A549 (cell line): ENCODE results near the gene NKD1. TPM values are rescaled to one million over a fixed set of nuclear protein-coding genes. Genes with fewer than 3 reads are reported as not detected.

Experiments
- ATAC-seq, 2 experiments: fragments of 200-7000 bp in 1 of 2; fragments of >200 bp in 1 of 2; cut with Nextera tagmentation in 1 of 2; cut with Tn5 transposase in 1 of 2; 3 replicates each; pipeline versions ENCODE4 v1.8.0 to v1.9.1; 2018 to 2020; ENCODE audit warnings: mild to moderate bottlenecking in 1 of 2, moderate library complexity in 1 of 2
- CTCF ChIA-PET: fragments of 300-600 bp; sonication (Branson Sonifier 250); formaldehyde crosslinking; extraction: SDS; loops from one replicate; lab custom pipeline; 2021; ENCODE audit warnings: antibody characterized with exemption, inconsistent platforms; lab: Yijun Ruan, JAX
- POLR2A ChIA-PET: fragments of 350-600 bp; formaldehyde crosslinking; extraction: SDS; loops from one replicate; lab custom pipeline; 2021; ENCODE audit warnings: antibody characterized with exemption, inconsistent platforms; lab: Yijun Ruan, JAX
- DNase-seq, 2 experiments: peaks; one replicate each; pipeline versions ENCODE4 v3.0.0 to v3.0.0-alpha.2; 2011 to 2016; ENCODE audit warnings: low read depth in 1 of 2, low spot score in 1 of 2
- FAIRE-seq: peaks from 2 replicates; lab custom pipeline; 2011; peaks lifted over from hg19 to GRCh38; lab: Jason Lieb, UNC
- H3K27ac ChIP-seq, 2 experiments: fragments of >200 bp; sonication (Bioruptor Twin); formaldehyde crosslinking; 3 replicates each; pipeline ENCODE4 v1.5.1; 2016 to 2017
- H3K4me1 ChIP-seq: fragments of >200 bp; sonication (Bioruptor Twin); formaldehyde crosslinking; 3 replicates; pipeline ENCODE4 v1.6.1; 2016
- H3K4me2 ChIP-seq: fragments of >200 bp; sonication (Bioruptor Twin); formaldehyde crosslinking; 3 replicates; pipeline ENCODE4 v1.6.1; 2016
- H3K4me3 ChIP-seq: fragments of >200 bp; sonication (Bioruptor Twin); formaldehyde crosslinking; 3 replicates; pipeline ENCODE4 v1.5.1; 2016
- H3K9me3 ChIP-seq: fragments of >200 bp; sonication (Bioruptor Twin); formaldehyde crosslinking; 3 replicates; pipeline ENCODE4 v1.6.1; 2016
- CBX2 ChIP-seq: fragments of 200-600 bp; sonication (generic); IDR thresholded peaks from 2 replicates; pipeline ENCODE4 v1.6.1; 2016; ENCODE audit warnings: low read depth, mild to moderate bottlenecking, borderline replicate concordance
- CEBPB ChIP-seq, 2 experiments: fragments of >200 bp in 1 of 2; sonication (Bioruptor Twin) in 1 of 2; formaldehyde crosslinking in 1 of 2; IDR thresholded peaks; 2 replicates each; pipeline ENCODE4 v1.6.1; 2012 to 2016
- ESRRA ChIP-seq: fragments of 150-350 bp; IDR thresholded peaks from 2 replicates; pipeline ENCODE4 v1.6.1; 2014; ENCODE audit warnings: mild to moderate bottlenecking, low read length, borderline replicate concordance
- FOXS1 ChIP-seq: fragments of 250-450 bp; sonication (Bioruptor Pico); IDR thresholded peaks from 2 replicates; pipeline ENCODE4 v1.5.0; 2020; ENCODE audit warnings: mild to moderate bottlenecking, moderate library complexity
- HOXA7 ChIP-seq: fragments of 250-450 bp; sonication (Bioruptor Pico); IDR thresholded peaks from 2 replicates; pipeline ENCODE4 v1.5.0; 2020; ENCODE audit warnings: mild to moderate bottlenecking, moderate library complexity
- JUNB ChIP-seq: fragments of >200 bp; sonication (Bioruptor Twin); formaldehyde crosslinking; IDR thresholded peaks from 2 replicates; pipeline ENCODE4 v1.6.1; 2016
- MAFK ChIP-seq: fragments of 450-650 bp; IDR thresholded peaks from 2 replicates; pipeline ENCODE4 v1.6.1; 2014; ENCODE audit not compliant: partially characterized antibody
- NPAS2 ChIP-seq: fragments of 250-450 bp; sonication (Bioruptor Pico); IDR thresholded peaks from 2 replicates; pipeline ENCODE4 v1.8.0; 2022; ENCODE audit warnings: mild to moderate bottlenecking, moderate library complexity, borderline replicate concordance
- NR3C1 ChIP-seq: fragments of >200 bp; sonication (Bioruptor Twin); formaldehyde crosslinking; IDR thresholded peaks from 3 replicates; pipeline ENCODE4 v1.6.1; 2017
- PHF8 ChIP-seq: fragments of 200-600 bp; sonication (generic); IDR thresholded peaks from 2 replicates; pipeline ENCODE4 v1.6.1; 2016; ENCODE audit warnings: low read depth, mild to moderate bottlenecking, antibody characterized with exemption, moderate library complexity, borderline replicate concordance
- RAD21 ChIP-seq, 2 experiments: fragments of >200 bp in 1 of 2; sonication (Bioruptor Twin) in 1 of 2; formaldehyde crosslinking in 1 of 2; IDR thresholded peaks in 1 of 2; conservative IDR thresholded peaks in 1 of 2; 2 replicates in 1 of 2; 3 replicates in 1 of 2; pipeline ENCODE4 v1.6.1; 2012 to 2018; ENCODE audit warnings: inconsistent platforms in 1 of 2
- RARB ChIP-seq: fragments of 250-450 bp; sonication (Bioruptor Pico); IDR thresholded peaks from 2 replicates; pipeline ENCODE4 v1.8.0; 2021; ENCODE audit warnings: mild to moderate bottlenecking, moderate library complexity
- RFX5 ChIP-seq: fragments of 450-650 bp; IDR thresholded peaks from 2 replicates; pipeline ENCODE4 v1.7.1; 2014; ENCODE audit warnings: antibody characterized with exemption, mild to moderate bottlenecking, moderate library complexity
- RNF2 ChIP-seq: fragments of 200-600 bp; sonication (generic); IDR thresholded peaks from 2 replicates; pipeline ENCODE4 v1.6.1; 2016; ENCODE audit warnings: low read depth, mild to moderate bottlenecking, antibody characterized with exemption, moderate library complexity, borderline replicate concordance
- ZFP36 ChIP-seq: fragments of 450-650 bp; IDR thresholded peaks from 2 replicates; pipeline ENCODE4 v1.6.1; 2014; ENCODE audit warnings: borderline replicate concordance; ENCODE audit not compliant: partially characterized antibody
- ZNF302 ChIP-seq: fragments of 250-450 bp; sonication (Bioruptor Pico); IDR thresholded peaks from 2 replicates; pipeline ENCODE4 v1.9.0; 2021; ENCODE audit warnings: inconsistent platforms, mild to moderate bottlenecking, moderate library complexity
- WGBS: methylation state at CpG from one replicate; pipeline ENCODE4 v1.1.6; 2017; ENCODE audit errors: missing lambda C conversion rate; 5-methylcytosine and 5-hydroxymethylcytosine counted together
- polyA plus RNA-seq, 4 experiments: library from polyadenylated mRNA; depleted of rRNA in 3 of 4; stranded (reverse); fragments of >200 nt; fragmentation: RNase III in 1 of 4; extraction: RNeasy Plus Mini Kit Qiagen cat#74134 plus additional on column Dnase treatment in 1 of 4; gene quantifications; 2 replicates in 3 of 4; 3 replicates in 1 of 4; pipeline ENCODE4 v1.2.3, GENCODE V29; 2011 to 2017
- TF ChIP-seq, protein P1 (sequence below): IDR thresholded peaks from 2 replicates; pipeline ENCODE4 v1.6.1; 2012
- TF ChIP-seq, protein P2 (sequence below): fragments of 150-350 bp; IDR thresholded peaks from 2 replicates; pipeline ENCODE4 v1.6.1; 2014; ENCODE audit warnings: low read depth, mild to moderate bottlenecking, low read length
- TF ChIP-seq, protein P3 (sequence below): IDR thresholded peaks from 2 replicates; pipeline ENCODE4 v1.6.1; 2012
- TF ChIP-seq, protein P4 (sequence below): fragments of >200 bp; sonication (Bioruptor Twin); formaldehyde crosslinking; IDR thresholded peaks from 2 replicates; pipeline ENCODE4 v1.6.1; 2016
- TF ChIP-seq, protein P5 (sequence below): fragments of 450-650 bp; IDR thresholded peaks from 2 replicates; pipeline ENCODE4 v1.6.1; 2014; ENCODE audit warnings: antibody characterized with exemption
- TF ChIP-seq, protein P6 (sequence below): fragments of 250-450 bp; sonication (Bioruptor Pico); IDR thresholded peaks from 2 replicates; pipeline ENCODE4 v1.5.0; 2020; ENCODE audit warnings: low read depth, mild to moderate bottlenecking, moderate library complexity
- TF ChIP-seq, protein P7 (sequence below): fragments of 200-600 bp; sonication (generic); IDR thresholded peaks from 2 replicates; pipeline ENCODE4 v1.6.1; 2016; ENCODE audit warnings: antibody characterized with exemption, mild to moderate bottlenecking, moderate library complexity
- TF ChIP-seq, protein P8 (sequence below): fragments of >200 bp; sonication (Bioruptor Twin); formaldehyde crosslinking; IDR thresholded peaks from 3 replicates; pipeline ENCODE4 v1.5.1; 2016

Gene NKD1
- polyA plus RNA-seq, 2 of the 4 experiments (the other 2 are of a cell fraction): 0.10 to 0.19 TPM

DNA sequence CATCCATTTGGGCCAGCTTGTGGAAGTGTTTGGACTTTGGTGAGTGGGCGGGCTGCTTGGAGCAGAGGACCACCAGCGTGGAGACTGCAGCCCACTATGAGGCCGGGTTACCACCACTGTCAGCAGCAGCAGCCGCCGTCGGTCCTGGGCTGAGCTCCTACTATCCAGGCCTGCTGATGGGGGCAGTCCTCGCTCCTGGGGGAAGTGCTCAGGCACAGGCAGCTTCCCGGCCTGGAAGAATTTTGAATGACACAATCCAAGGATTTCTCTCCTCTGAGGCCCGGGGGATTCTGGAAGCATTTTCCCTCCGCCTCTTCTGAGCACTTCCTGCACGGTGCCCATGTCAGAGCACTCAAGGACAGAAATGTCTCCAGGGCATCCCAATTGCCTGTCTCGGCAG, 139.9 kb downstream of the NKD1 start (continued):
- TF ChIP-seq, protein P1, sequence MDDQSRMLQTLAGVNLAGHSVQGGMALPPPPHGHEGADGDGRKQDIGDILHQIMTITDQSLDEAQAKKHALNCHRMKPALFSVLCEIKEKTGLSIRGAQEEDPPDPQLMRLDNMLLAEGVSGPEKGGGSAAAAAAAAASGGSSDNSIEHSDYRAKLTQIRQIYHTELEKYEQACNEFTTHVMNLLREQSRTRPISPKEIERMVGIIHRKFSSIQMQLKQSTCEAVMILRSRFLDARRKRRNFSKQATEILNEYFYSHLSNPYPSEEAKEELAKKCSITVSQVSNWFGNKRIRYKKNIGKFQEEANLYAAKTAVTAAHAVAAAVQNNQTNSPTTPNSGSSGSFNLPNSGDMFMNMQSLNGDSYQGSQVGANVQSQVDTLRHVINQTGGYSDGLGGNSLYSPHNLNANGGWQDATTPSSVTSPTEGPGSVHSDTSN: no peak
- TF ChIP-seq ESRRA (no peak), FOXS1 (CRISPR knock-in tag) (no peak), JUNB (no peak), RARB (no peak), HOXA7 (CRISPR knock-in tag) (no peak), MAFK (no peak)
- TF ChIP-seq, protein P2, sequence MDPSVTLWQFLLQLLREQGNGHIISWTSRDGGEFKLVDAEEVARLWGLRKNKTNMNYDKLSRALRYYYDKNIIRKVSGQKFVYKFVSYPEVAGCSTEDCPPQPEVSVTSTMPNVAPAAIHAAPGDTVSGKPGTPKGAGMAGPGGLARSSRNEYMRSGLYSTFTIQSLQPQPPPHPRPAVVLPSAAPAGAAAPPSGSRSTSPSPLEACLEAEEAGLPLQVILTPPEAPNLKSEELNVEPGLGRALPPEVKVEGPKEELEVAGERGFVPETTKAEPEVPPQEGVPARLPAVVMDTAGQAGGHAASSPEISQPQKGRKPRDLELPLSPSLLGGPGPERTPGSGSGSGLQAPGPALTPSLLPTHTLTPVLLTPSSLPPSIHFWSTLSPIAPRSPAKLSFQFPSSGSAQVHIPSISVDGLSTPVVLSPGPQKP: no peak

DNA sequence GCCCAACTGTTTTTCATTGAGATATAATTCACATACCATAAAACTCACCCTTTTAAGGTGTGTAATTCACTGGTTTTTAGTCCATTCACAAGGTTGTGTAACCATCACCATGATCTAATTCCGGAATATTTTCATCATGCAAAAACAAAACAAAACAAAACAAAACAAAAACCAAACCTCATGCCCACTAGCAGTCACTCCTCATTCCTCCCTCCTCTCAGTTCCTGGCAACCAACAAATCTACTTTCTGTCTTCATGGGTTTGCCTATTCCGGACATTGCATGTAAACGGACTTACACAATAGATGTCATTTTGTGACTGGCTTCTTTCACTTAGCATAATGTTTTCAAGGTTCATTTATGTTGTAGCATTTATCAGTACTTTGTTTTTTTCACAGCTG, 140.7 kb downstream of the NKD1 start:
- DNase-seq (no peak), ATAC-seq (no peak)
- Histone ChIP-seq H3K4me1 (no peaks in the 10 kb centered on the region), H3K4me3 (no peak overlapping the region), H3K27ac (no peak overlapping the region)
- no peak for TF ChIP-seq RFX5
- no peak for TF ChIP-seq RAD21 (conservative IDR thresholded peaks at IDR 0.05 in 1 of 2, IDR thresholded peaks at IDR 0.05 in 1 of 2)
- no peak for TF ChIP-seq CBX2
- TF ChIP-seq NPAS2 (CRISPR knock-in tag): no peak
- no peak for TF ChIP-seq NR3C1
- TF ChIP-seq PHF8: no peak
- TF ChIP-seq, protein P3, sequence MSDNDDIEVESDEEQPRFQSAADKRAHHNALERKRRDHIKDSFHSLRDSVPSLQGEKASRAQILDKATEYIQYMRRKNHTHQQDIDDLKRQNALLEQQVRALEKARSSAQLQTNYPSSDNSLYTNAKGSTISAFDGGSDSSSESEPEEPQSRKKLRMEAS: no peak
- no peak for TF ChIP-seq RNF2
- TF ChIP-seq CEBPB (IDR thresholded peaks at IDR 0.05): no peak
- no peak for TF ChIP-seq HOXA7 (CRISPR knock-in tag)
- TF ChIP-seq, all 56 proteins: peak for 0
- CTCF ChIA-PET: no interaction called here
- no peak for FAIRE-seq
- WGBS: 45% methylated on average over 3 of the region's 3 CpGs
- Histone ChIP-seq H3K4me2 (no peak overlapping the region), H3K9me3 (no peaks in the 10 kb centered on the region)
- POLR2A ChIA-PET: no interaction called here

DNA sequence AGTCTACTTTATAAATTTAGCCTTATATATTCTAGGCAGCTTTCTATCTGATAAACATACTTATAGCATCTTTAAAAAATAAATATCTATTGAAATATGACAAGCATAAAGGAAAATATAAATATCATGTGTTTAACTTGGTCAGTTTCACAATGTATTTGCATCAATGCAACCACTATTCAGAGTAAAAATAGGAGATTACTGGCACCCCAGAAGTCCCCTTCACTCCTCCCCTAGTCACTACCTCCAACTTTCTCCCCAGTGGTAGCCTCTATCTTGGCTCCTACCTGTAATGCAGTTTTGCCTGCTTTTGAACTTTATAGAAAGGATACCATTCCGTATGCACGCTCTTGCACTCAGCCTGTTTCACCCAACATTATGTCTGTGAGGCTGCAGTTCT, 142.0 kb downstream of the NKD1 start:
- Histone ChIP-seq H3K4me3 (no peak overlapping the region), H3K9me3 (no peaks in the 10 kb centered on the region), H3K27ac (no peak overlapping the region), H3K4me2 (no peak overlapping the region), H3K4me1 (no peaks in the 10 kb centered on the region)
- POLR2A ChIA-PET: no interaction called here
- ATAC-seq (no peak), DNase-seq (no peak), FAIRE-seq (no peak)
- CTCF ChIA-PET: interaction anchor here (1.3 kb wide), 2 partner anchors 26 to 116 kb away, joined by 3 to 4 read pairs; no protein-coding TSS in a partner anchor
- 64% methylated on average over 2 of the region's 2 CpGs for WGBS
- TF ChIP-seq, protein P4, sequence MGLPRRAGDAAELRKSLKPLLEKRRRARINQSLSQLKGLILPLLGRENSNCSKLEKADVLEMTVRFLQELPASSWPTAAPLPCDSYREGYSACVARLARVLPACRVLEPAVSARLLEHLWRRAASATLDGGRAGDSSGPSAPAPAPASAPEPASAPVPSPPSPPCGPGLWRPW: no peak
- TF ChIP-seq, protein P1: no peak
- TF ChIP-seq, protein P5, sequence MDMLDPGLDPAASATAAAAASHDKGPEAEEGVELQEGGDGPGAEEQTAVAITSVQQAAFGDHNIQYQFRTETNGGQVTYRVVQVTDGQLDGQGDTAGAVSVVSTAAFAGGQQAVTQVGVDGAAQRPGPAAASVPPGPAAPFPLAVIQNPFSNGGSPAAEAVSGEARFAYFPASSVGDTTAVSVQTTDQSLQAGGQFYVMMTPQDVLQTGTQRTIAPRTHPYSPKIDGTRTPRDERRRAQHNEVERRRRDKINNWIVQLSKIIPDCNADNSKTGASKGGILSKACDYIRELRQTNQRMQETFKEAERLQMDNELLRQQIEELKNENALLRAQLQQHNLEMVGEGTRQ: no peak
- TF ChIP-seq, protein P6, sequence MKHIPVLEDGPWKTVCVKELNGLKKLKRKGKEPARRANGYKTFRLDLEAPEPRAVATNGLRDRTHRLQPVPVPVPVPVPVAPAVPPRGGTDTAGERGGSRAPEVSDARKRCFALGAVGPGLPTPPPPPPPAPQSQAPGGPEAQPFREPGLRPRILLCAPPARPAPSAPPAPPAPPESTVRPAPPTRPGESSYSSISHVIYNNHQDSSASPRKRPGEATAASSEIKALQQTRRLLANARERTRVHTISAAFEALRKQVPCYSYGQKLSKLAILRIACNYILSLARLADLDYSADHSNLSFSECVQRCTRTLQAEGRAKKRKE (CRISPR knock-in tag): no peak
- TF ChIP-seq ZFP36: no peak
- TF ChIP-seq, protein P7, sequence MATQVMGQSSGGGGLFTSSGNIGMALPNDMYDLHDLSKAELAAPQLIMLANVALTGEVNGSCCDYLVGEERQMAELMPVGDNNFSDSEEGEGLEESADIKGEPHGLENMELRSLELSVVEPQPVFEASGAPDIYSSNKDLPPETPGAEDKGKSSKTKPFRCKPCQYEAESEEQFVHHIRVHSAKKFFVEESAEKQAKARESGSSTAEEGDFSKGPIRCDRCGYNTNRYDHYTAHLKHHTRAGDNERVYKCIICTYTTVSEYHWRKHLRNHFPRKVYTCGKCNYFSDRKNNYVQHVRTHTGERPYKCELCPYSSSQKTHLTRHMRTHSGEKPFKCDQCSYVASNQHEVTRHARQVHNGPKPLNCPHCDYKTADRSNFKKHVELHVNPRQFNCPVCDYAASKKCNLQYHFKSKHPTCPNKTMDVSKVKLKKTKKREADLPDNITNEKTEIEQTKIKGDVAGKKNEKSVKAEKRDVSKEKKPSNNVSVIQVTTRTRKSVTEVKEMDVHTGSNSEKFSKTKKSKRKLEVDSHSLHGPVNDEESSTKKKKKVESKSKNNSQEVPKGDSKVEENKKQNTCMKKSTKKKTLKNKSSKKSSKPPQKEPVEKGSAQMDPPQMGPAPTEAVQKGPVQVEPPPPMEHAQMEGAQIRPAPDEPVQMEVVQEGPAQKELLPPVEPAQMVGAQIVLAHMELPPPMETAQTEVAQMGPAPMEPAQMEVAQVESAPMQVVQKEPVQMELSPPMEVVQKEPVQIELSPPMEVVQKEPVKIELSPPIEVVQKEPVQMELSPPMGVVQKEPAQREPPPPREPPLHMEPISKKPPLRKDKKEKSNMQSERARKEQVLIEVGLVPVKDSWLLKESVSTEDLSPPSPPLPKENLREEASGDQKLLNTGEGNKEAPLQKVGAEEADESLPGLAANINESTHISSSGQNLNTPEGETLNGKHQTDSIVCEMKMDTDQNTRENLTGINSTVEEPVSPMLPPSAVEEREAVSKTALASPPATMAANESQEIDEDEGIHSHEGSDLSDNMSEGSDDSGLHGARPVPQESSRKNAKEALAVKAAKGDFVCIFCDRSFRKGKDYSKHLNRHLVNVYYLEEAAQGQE: no peak
- TF ChIP-seq ZNF302 (CRISPR knock-in tag): no peak
- TF ChIP-seq NPAS2 (CRISPR knock-in tag): no peak
- TF ChIP-seq, protein P8, sequence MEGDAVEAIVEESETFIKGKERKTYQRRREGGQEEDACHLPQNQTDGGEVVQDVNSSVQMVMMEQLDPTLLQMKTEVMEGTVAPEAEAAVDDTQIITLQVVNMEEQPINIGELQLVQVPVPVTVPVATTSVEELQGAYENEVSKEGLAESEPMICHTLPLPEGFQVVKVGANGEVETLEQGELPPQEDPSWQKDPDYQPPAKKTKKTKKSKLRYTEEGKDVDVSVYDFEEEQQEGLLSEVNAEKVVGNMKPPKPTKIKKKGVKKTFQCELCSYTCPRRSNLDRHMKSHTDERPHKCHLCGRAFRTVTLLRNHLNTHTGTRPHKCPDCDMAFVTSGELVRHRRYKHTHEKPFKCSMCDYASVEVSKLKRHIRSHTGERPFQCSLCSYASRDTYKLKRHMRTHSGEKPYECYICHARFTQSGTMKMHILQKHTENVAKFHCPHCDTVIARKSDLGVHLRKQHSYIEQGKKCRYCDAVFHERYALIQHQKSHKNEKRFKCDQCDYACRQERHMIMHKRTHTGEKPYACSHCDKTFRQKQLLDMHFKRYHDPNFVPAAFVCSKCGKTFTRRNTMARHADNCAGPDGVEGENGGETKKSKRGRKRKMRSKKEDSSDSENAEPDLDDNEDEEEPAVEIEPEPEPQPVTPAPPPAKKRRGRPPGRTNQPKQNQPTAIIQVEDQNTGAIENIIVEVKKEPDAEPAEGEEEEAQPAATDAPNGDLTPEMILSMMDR: no peak
